Measurements from ENCODE around the gene ZNF280B. TPM values are rescaled to one million over a fixed set of nuclear protein-coding genes. Genes with fewer than 3 reads are reported as not detected.

Gene ZNF280B
- total RNA-seq, 1 donor from 2014 or later, result 4.0 TPM

DNA sequence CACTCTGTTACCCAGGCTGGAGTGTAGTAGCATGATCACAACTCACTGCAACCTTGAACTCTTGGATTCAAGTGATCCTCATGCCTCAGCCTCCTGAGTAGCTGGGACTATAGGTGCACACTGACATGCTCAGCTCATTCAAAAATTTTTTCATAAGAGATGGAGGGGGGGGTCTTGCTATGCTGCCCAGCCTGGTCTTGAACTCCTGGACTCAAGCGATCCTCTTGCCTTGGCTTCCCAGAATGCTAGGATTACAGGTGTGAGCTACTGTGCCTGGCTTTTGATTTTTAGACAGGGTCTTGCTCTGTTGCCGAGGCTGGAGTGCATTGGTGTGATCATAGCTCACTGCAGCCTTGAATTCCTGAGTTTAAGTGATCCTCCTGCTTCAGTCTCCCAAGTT lies 36.5 kb upstream of the ZNF280B start:
- H3K9me3 Mint-ChIP-seq (ENCODE audit: unreplicated experiment), result peaks cover 2% of the 10 kb centered on the region
- FAIRE-seq, result no peak
- peaks cover 64% of the 10 kb centered on the region for H3K27me3 Mint-ChIP-seq (ENCODE audit: low read depth, unreplicated experiment)
- no peaks in the 10 kb centered on the region for H3K79me2 ChIP-seq (ENCODE audit: insufficient read depth, low read length)
- no peaks in the 10 kb centered on the region for H3K4me1 Mint-ChIP-seq (ENCODE audit: low read depth, unreplicated experiment)
- no peaks in the 10 kb centered on the region for H3K9me3 ChIP-seq (ENCODE audit: insufficient read depth, low read depth, low read length)
- no peaks in the 10 kb centered on the region for H3K4me1 ChIP-seq (ENCODE audit: insufficient read depth, low read length)
- H3K4me3 ChIP-seq (ENCODE audit: insufficient read depth, low read depth, low read length), result no peak overlapping the region
- H3K36me3 Mint-ChIP-seq (ENCODE audit: low read depth, unreplicated experiment), result no peaks in the 10 kb centered on the region
- no peak overlapping the region for H3K4me2 ChIP-seq (ENCODE audit: low read length)
- no peaks in the 10 kb centered on the region for H3K27me3 ChIP-seq (ENCODE audit: insufficient read depth, low read length)
- no peaks in the 10 kb centered on the region for H4K20me1 ChIP-seq (ENCODE audit: insufficient read depth, low read length)
- no peak overlapping the region for H2AFZ ChIP-seq (ENCODE audit: low read depth, low read length)
- no peak overlapping the region for H3K27ac Mint-ChIP-seq (ENCODE audit: unreplicated experiment)
- TF ChIP-seq, protein P1, sequence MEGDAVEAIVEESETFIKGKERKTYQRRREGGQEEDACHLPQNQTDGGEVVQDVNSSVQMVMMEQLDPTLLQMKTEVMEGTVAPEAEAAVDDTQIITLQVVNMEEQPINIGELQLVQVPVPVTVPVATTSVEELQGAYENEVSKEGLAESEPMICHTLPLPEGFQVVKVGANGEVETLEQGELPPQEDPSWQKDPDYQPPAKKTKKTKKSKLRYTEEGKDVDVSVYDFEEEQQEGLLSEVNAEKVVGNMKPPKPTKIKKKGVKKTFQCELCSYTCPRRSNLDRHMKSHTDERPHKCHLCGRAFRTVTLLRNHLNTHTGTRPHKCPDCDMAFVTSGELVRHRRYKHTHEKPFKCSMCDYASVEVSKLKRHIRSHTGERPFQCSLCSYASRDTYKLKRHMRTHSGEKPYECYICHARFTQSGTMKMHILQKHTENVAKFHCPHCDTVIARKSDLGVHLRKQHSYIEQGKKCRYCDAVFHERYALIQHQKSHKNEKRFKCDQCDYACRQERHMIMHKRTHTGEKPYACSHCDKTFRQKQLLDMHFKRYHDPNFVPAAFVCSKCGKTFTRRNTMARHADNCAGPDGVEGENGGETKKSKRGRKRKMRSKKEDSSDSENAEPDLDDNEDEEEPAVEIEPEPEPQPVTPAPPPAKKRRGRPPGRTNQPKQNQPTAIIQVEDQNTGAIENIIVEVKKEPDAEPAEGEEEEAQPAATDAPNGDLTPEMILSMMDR (IDR thresholded peaks at IDR 0.05; ENCODE audit: insufficient read depth, low read depth, low read length), result no peak
- TF ChIP-seq EZH2 (IDR thresholded peaks at IDR 0.05; ENCODE audit: insufficient read depth, low read length), result no peak
- no peak overlapping the region for H3K4me3 Mint-ChIP-seq (ENCODE audit: unreplicated experiment)
- DNase-seq (ENCODE audit: low read depth), result no peak
- H3K9ac ChIP-seq (ENCODE audit: low read length), result no peak overlapping the region
- H3K27ac ChIP-seq (ENCODE audit: low read depth, low read length), result no peak overlapping the region
- no peaks in the 10 kb centered on the region for H3K36me3 ChIP-seq (ENCODE audit: insufficient read depth, low read length)

DNA sequence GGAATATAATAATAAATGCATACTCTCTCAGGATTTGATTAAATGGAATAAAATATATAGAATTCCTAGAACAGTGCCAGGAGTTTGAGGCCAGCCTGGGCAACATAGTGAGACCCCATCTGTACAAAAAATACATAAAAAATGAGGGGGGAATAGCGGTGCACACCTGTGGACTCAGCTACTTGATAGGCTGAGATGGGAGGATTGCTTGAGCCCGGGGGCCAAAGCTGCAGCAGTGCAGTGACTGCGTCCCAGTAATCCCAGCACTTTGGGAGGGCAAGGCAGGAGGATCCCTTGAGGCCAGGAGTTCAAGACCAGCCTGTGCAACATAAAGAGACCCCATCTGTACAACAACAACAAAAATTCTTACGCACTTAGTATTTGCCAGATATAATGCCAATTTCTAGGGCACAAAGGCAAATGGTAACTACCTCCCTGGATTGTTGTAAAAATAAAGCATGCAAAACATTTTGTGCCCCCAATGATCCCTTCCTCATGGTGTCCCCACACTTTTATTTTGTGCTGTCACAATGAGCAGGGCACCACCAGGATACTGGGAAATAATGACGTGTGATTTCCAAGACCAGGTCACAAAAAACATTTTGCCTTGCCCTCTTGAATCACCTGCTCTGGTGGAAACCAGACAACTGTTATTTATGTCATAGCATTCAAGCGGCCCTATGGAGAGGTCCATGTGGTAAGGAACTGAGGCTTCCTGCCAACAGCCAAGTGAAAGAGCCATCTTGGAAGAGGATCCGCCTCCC lies 29.9 kb upstream of the ZNF280B start:
- H3K27ac ChIP-seq (ENCODE audit: low read depth, low read length), result no peak overlapping the region
- H3K4me2 ChIP-seq (ENCODE audit: low read length), result no peak overlapping the region
- no peaks in the 10 kb centered on the region for H4K20me1 ChIP-seq (ENCODE audit: insufficient read depth, low read length)
- no peaks in the 10 kb centered on the region for H3K27me3 ChIP-seq (ENCODE audit: insufficient read depth, low read length)
- H3K27me3 Mint-ChIP-seq (ENCODE audit: low read depth, unreplicated experiment), result peaks cover 61% of the 10 kb centered on the region
- no peaks in the 10 kb centered on the region for H3K4me1 ChIP-seq (ENCODE audit: insufficient read depth, low read length)
- no peaks in the 10 kb centered on the region for H3K36me3 ChIP-seq (ENCODE audit: insufficient read depth, low read length)
- no peak overlapping the region for H3K4me3 ChIP-seq (ENCODE audit: insufficient read depth, low read depth, low read length)
- peaks cover 5% of the 10 kb centered on the region for H3K9me3 Mint-ChIP-seq (ENCODE audit: unreplicated experiment)
- no peak overlapping the region for H3K4me3 Mint-ChIP-seq (ENCODE audit: unreplicated experiment)
- FAIRE-seq (no peak), DNase-seq (ENCODE audit: low read depth) (no peak)
- no peaks in the 10 kb centered on the region for H3K4me1 Mint-ChIP-seq (ENCODE audit: low read depth, unreplicated experiment)
- no peaks in the 10 kb centered on the region for H3K79me2 ChIP-seq (ENCODE audit: insufficient read depth, low read length)
- no peak overlapping the region for H3K27ac Mint-ChIP-seq (ENCODE audit: unreplicated experiment)
- H3K9ac ChIP-seq (ENCODE audit: low read length), result no peak overlapping the region
- H2AFZ ChIP-seq (ENCODE audit: low read depth, low read length), result no peak overlapping the region
- TF ChIP-seq, protein P1 (IDR thresholded peaks at IDR 0.05; ENCODE audit: insufficient read depth, low read depth, low read length), result no peak
- TF ChIP-seq EZH2 (IDR thresholded peaks at IDR 0.05; ENCODE audit: insufficient read depth, low read length), result no peak
- no peaks in the 10 kb centered on the region for H3K36me3 Mint-ChIP-seq (ENCODE audit: low read depth, unreplicated experiment)
- no peaks in the 10 kb centered on the region for H3K9me3 ChIP-seq (ENCODE audit: insufficient read depth, low read depth, low read length)

DNA sequence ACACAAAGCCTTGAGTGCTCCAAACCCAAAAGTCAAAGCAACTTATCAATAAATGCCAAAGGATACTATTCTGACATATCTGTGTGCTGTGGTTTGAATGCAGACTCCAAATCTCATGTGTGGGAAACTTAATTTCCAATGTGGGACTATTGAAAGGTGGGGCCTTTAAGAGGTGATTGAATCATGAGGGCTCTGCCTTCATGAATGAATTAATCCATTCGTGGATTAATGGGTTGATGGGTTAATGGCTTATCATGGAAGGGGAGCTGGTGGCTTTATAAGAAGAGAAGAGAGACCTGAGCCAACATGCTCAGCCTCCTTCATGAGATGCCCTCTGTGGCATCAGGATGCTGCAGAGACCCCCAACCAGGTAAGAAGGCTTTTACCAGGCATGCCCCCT lies 28.4 kb upstream of the ZNF280B start:
- peaks cover 52% of the 10 kb centered on the region for H3K27me3 Mint-ChIP-seq (ENCODE audit: low read depth, unreplicated experiment)
- H3K36me3 Mint-ChIP-seq (ENCODE audit: low read depth, unreplicated experiment), result no peaks in the 10 kb centered on the region
- no peak for DNase-seq (ENCODE audit: low read depth)
- Histone ChIP-seq H3K27me3 (ENCODE audit: insufficient read depth, low read length) (no peaks in the 10 kb centered on the region), H4K20me1 (ENCODE audit: insufficient read depth, low read length) (no peaks in the 10 kb centered on the region), H3K4me3 (ENCODE audit: insufficient read depth, low read depth, low read length) (no peak overlapping the region), H3K9ac (ENCODE audit: low read length) (no peak overlapping the region), H3K27ac (ENCODE audit: low read depth, low read length) (no peak overlapping the region), H3K4me2 (ENCODE audit: low read length) (no peak overlapping the region), H3K9me3 (ENCODE audit: insufficient read depth, low read depth, low read length) (no peaks in the 10 kb centered on the region), H3K36me3 (ENCODE audit: insufficient read depth, low read length) (no peaks in the 10 kb centered on the region), H3K79me2 (ENCODE audit: insufficient read depth, low read length) (no peaks in the 10 kb centered on the region), H3K4me1 (ENCODE audit: insufficient read depth, low read length) (no peaks in the 10 kb centered on the region), H2AFZ (ENCODE audit: low read depth, low read length) (no peak overlapping the region)
- no peak overlapping the region for H3K27ac Mint-ChIP-seq (ENCODE audit: unreplicated experiment)
- no peak for FAIRE-seq
- H3K9me3 Mint-ChIP-seq (ENCODE audit: unreplicated experiment), result peaks cover 6% of the 10 kb centered on the region
- TF ChIP-seq EZH2 (IDR thresholded peaks at IDR 0.05; ENCODE audit: insufficient read depth, low read length), result no peak
- TF ChIP-seq, protein P1 (IDR thresholded peaks at IDR 0.05; ENCODE audit: insufficient read depth, low read depth, low read length), result no peak
- no peaks in the 10 kb centered on the region for H3K4me1 Mint-ChIP-seq (ENCODE audit: low read depth, unreplicated experiment)
- no peak overlapping the region for H3K4me3 Mint-ChIP-seq (ENCODE audit: unreplicated experiment)

Data from astrocyte (in vitro differentiated cells and primary cell).